GM18507 (cell line): Measurements from ENCODE around the gene GIMAP7.

Experiments used
- DNase-seq: peaks from one replicate; pipeline ENCODE4 v3.0.0; 2011; ENCODE audit warnings: low read depth; ENCODE audit not compliant: insufficient read length; ENCODE audit errors: extremely low spot score
- FAIRE-seq: peaks from 2 replicates; lab custom pipeline; 2011; peaks lifted over from hg19 to GRCh38; lab: Jason Lieb, UNC

The GIMAP7 gene

GRCh38 chr7:150567169-150567568, 52.5 kb downstream of the GIMAP7 start, which contains the start of gene GIMAP4:
Gene GIMAP4, plus strand, starts transcription at chr7:150567390. Its CDS starts 2,512 bp downstream, at chr7:150569902.
- FAIRE-seq (peak; percentile 53), DNase-seq (no peak)

GRCh38 chr7:150567871-150568301, 53.2 kb downstream of the GIMAP7 start:
- peak; percentile 12 for FAIRE-seq
- no peak for DNase-seq

GRCh38 chr7:150568714-150569113, 54.0 kb downstream of the GIMAP7 start:
- FAIRE-seq (no peak), DNase-seq (no peak)

GRCh38 chr7:150569245-150569955, 54.7 kb downstream of the GIMAP7 start:
- FAIRE-seq (peak; percentile 67), DNase-seq (no peak)
